HG03196 (cell line): ENCODE results near the gene SLC12A9.

Experiments used
- ATAC-seq: cut with Tn5 transposase; IDR thresholded peaks from one replicate; pipeline ENCODE4 v1.9.1; 2021; ENCODE audit not compliant: unreplicated experiment

The SLC12A9 gene

DNA sequence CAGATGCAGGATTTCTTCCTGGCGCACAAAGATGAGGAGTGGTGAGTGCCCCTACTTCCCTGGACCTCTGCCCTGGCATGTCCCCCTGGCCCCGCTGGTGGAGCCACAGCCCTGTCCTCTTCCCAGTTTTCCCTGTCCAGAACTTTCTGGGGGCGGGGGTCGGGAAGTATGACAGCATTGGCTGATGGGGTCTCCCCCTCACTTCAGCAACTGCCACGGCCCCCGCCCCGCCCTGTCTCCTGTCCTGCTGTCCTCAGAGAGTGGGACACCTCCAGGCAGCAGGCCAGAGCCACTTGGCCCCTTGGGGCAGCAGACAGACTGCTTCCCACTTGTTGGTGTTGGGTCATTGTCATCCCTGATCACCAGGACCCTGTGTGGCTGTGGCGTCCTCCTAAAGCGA lies 29.7 kb downstream of the SLC12A9 start:
- ATAC-seq: no peak

DNA sequence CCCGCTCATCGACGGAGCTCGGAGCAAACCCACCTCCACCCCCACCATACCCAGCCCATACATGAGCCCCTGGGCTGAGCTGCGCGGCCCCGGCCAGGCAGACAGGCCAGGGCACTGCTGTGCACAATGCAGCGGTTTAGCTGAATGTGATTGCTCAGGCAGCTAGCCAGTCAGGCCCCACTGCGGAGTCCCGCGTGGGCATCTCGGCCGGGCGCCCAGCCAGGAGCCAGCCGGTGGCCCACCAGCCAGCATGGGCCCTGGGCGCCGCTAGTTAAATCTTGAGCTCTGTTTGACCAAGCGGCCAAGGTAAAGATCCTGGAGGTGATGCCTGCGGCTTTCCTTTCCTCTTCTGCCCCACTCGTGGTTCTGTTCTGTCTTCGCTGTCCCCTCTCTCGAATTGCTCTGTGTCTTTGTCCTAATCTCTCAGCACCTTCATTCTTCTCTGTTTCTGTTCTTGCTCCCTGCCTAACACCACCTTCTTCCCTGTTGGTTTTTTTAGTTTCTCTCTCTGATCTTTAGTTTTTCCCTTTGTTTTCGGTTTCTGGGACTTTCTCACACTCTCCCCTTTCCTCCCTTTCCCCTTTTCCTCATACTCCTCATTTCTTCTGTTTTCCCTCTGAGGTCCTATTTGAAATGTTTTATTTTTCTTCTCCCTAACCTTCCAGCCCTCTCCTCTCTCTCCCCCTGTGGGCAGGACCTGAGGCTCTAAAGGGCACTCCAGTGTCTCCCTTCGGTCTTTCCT lies 30.4 kb downstream of the SLC12A9 start:
- no peak for ATAC-seq

DNA sequence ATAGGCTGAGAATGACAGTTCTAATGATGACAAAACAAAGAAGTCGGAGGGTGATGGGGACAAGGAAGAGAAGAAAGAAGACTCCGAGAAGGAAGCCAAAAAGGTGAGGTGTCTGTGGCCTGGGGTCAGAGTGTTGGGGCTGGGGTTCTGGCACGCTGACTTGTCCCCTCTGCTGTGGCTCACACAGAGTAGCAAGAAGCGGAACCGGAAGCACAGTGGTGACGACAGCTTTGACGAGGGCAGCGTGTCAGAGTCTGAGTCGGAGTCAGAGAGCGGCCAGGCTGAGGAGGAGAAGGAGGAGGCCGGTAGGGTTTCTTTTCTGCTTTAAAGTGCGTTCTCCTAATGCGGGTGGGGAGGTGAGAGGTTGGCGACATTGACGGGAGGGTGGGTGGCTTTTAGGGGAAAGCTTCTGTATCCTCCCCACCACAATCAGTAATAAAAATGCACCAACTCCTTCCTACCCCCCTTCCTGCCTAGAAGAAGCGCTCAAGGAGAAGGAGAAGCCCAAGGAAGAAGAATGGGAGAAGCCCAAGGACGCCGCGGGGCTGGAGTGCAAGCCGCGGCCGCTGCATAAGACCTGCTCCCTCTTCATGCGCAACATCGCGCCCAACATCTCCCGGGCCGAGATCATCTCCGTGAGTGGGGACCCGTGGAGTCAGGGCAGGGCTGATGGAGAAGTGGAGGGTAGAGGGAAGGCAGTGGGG lies 32.4 kb downstream of the SLC12A9 start:
- no peak for ATAC-seq

DNA sequence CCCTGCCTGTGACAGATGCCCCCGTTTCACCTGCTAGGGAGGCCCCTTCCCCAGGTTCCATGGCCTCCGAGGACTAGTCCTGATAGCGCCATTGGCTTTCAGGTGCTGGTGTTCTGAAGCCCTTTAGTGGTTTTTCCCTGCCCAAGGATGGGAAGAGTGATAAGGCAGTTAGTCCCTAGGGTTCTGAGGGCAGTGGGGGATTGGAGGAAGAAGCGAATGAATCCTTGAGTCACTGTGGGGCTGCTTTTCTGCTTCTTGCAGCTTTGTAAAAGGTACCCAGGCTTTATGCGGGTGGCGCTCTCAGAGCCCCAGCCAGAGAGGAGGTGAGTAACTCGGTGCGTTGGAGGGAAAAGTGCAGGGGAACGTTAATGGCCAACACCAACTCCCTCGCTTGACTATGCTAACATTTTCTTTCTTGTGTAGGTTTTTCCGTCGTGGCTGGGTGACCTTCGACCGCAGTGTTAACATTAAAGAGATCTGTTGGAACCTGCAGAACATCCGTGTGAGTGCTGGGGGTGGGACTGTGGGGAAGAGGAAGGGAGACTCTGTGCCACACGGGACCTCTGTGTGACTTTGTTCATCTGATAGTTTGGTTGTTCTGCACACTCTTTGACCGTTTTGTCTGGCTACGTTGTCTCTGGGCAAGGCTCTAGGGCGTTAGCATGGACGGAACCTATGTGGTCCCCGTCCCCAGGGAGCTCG lies 33.1 kb downstream of the SLC12A9 start:
- ATAC-seq: no peak

DNA sequence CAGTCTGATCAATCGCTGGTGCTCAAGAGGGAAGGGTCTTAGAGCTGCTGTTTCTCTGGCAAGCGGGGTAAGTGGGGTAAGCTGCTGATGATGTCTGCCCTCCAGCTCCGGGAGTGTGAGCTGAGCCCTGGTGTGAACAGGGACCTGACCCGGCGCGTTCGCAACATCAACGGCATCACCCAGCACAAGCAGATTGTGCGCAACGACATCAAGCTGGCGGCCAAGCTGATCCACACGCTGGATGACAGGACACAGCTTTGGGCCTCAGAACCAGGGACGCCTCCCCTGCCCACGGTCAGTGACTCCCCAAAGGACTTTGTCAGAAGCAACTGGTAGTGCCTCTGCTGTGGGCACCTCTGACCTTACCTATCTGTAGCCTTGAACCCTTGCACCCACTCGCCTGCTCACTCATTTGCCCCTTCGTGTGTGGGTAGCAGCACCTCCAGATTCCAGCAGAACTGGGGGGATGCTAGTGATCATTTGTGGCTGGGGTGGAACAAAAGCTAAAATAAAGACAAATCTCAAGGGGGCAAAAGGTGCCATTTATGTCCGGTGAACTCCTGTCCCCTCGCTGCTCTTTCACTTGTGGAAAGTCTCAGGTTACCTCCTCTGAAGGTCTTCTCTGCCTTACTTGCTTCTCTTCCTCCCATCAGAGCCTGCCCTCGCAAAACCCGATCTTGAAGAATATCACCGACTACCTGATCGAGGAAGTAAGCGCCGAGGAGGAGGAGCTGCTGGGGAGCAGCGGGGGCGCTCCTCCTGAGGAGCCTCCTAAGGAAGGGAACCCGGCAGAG lies 33.8 kb downstream of the SLC12A9 start:
- ATAC-seq: no peak

DNA sequence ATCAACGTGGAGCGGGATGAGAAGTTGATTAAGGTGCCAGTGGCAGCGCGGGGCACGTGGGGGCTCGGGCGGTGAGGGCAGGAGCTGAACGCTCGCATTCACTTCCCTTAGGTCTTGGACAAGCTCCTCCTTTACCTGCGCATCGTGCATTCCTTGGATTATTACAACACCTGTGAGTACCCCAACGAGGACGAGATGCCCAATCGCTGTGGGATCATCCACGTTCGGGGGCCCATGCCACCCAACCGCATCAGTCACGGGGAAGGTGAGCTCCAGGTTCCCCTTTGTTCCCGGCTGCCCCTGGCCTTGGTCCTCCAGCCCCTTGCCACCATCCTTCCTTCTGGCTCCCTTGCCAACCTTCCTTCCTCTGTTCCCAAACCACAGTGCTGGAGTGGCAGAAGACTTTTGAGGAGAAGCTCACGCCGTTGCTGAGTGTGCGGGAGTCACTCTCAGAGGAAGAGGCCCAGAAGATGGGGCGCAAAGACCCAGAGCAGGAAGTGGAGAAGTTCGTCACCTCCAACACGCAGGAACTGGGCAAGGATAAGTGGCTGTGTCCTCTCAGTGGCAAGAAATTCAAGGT lies 34.5 kb downstream of the SLC12A9 start:
- no peak for ATAC-seq

DNA sequence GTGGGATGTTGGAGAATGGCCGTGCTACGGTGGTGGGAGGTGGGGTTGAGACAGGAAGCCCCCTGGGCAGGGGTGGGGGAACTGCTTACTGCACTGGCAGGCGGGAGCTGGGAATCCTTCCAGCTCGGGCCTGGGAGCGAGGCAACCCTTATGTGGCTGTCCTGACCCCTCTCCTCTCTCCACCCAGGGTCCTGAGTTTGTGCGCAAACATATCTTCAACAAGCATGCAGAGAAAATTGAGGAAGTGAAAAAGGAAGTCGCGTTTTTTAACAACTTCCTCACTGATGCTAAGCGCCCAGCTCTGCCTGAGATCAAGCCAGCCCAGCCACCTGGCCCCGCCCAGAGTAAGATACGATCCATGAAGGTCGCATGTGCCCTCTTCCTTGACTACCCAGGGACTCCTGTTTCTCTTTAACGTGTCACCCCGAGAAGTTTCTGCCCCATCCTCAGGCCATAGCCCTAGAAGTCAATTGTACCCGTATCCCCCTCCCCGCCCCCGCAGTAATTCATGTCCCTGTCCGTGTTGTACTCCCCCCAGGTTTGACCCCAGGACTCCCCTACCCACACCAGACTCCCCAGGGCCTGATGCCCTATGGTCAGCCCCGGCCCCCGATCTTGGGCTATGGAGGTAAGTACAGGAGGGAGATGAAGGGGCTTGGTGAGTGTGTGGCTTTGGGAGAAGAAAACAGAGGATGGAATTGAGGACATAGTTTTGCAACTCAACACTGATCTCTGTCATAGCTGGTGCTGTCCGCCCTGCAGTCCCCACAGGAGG lies 35.2 kb downstream of the SLC12A9 start:
- peak; percentile 32 for ATAC-seq

DNA sequence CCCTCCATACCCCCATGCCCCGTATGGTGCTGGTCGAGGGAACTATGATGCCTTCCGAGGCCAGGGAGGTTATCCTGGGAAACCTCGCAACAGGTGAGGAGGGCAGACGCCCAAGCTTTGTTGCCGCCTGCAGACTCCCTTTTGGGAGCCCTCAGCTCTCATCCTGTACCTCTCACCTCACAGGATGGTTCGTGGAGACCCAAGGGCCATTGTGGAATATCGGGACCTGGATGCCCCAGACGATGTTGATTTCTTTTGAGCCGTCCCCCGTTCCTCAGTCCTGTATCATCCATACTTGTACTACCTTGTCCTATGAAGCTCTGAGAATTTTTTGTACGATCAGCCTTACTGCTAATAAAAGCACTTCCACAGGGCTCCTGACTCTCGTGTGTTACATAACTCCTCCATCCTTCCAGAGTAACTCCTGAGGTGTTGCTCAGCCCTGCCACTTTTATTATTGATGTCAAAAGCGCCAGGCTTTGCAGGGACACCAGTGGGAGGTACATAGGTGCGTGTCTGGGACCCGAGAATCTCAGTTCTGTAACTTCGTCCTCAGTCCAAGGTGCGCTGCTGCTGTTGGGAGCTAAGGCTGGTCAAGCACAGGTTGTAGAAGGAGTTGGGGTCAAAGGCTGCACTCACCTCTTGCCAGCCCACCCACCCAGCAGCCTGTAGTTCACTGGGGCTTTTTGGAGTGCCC lies 35.9 kb downstream of the SLC12A9 start:
- no peak for ATAC-seq

DNA sequence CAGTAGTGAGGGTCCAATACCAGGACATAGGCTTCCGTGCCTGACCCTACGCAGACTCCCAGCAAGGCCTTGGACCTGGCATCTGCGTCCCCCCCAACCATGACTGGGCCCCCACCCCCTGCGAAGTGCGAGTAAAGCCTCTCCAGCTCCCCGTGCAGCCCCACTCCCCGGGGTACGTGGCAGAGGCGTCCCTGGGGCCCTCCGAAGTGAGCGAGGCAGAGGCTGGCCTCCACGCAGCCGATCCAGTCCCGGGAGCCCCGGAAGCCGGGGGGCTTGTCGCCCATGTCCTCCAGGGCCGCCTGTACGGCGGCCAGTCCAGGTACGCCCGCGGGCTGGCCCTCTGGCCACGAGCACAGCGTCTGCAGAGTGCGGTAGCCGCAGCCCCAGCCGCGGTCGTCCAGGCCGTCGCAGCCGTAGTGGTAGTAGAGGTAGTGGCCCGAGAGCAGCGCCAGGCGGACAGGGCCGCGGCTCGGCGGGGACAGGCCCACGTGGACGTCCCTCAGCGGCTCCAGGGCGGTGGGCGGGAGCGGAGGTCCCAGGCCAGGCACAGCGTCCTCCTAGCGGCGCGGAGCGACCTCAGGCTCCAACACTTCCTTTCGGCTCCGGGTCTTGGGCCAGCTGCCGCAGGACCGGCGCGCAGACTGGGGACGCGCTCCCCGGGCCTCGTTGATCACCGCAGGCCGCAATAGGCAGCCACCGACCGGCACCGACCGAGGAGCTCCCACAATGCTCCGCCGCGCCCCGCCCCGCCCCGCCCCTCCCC lies 36.7 kb downstream of the SLC12A9 start, which contains the start of gene UFSP1:
Gene UFSP1 (minus strand): TSS at position 728 of the 763 bp plus-strand sequence. CDS start 444 bp downstream, at position 284.
- peak; percentile 16 for ATAC-seq

DNA sequence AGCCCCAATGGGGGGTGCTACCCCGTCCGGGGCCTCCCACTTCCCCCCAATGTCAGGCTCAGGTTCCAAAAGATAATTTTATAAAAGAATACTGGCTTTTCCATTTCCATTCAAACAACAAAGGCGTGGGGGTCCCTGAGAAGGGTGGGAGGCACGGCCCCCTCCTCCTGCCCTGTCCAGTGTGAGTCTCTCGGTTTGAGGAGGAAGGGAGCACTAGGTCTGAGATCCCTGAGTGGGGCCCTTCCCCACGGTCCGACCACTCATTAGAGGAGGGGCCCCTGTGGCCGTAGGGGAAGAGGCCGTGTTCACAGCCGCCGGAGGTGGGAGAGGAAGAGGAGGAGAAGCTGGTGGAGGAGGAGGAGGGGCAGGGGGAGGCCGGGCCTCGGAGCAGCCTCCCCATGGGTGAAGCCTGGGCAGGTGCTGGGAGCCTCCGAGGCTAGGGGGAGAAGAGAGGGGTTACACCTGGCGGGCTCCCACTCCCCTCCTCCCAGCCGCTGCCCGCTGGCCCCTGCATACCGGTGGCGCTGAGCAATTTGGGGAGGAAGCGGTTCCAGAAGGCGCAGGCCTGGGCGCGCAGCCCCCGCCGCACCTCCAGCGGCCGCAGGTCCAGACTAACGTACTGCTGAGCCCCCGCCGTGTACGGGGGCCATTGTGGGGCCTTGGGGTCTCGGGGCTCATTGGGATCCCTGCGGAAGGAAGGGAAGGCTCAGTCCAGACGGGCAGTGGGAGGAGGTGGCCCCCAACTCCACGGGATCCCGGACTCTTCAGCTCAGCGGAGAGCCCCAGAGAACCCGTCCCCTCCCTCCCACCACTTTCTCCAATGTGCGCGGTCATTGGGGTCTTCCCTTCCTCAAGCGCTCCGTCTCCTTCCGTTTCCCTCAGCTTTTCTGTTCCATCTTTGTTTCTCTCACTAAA lies 38.4 kb downstream of the SLC12A9 start:
- no peak for ATAC-seq

DNA sequence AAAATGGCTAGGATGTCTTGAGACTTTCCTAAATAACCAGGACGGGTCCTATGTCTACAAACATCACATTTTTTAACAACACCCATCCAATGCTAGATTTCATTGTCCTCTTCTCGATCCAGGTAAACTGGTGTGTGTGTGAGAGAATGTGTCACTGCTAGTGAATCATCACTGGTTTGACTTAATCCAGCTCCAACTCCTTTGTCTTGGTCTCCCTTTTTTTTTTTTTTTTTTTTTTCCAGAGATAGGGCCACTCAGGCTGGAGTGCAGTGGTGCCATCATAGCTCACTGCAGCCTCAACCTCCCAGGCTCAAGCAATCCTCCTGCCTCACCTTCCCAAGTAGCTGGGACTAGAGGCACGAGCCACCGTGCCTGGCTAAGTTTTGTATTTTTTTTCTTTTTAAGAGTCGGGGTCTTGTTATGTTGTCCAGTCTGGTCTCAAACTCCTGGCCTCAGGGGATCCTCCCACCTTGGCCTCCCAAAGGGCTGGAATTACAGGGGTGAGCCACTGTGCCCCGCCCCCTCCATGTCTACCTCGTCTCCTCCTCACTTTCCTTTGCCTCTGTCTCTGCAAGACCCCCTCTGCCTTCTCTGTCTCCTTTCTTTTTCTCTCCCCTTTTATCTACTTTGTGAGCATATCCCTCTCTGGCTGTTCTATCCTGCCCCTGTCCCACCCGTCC lies 39.2 kb downstream of the SLC12A9 start:
- ATAC-seq: no peak

DNA sequence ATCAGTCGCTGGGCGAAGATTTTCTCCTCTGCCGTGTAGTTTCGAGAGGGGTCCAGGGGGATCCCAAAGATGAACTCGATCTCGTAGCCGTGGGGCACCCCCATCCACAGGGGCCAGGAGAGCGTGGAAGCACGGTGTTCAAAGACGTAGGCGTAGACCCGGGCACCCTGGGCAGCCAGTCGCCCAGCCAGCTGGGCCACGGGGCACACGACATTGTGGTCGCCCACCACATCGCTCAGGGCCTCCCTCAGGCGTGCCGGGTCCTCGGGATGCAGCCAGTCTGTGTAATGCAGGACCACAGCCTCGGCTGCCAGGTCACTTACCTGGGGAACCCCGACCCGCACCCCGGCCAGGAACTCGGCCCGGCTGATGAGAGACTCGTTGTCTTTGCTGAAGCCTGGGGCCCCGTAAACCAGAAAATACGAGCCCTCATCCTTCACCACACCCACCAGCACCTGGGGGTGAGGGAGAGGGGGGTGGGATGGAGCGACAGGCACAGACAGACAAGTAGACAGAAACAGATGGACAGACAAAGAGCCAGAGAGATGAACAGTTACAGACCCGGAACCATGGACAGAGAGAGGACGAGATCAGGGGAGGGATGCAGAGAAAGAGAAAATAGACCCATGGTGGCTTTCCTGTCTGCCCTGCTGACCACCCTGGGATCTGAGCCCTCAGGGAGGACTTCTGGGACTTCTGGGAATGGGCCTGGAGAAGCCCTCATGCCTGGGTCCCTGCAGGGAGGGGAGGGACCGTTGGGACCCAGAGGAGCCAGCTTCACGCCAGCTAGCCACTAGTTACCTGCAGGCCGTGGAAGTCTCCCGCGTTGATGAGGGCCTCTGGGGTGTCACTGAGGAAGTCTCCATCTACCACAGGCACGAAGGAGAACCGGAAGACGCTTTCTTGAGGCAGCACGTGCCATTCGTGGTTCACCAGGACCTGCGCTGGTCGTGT lies 40.1 kb downstream of the SLC12A9 start:
- no peak for ATAC-seq

DNA sequence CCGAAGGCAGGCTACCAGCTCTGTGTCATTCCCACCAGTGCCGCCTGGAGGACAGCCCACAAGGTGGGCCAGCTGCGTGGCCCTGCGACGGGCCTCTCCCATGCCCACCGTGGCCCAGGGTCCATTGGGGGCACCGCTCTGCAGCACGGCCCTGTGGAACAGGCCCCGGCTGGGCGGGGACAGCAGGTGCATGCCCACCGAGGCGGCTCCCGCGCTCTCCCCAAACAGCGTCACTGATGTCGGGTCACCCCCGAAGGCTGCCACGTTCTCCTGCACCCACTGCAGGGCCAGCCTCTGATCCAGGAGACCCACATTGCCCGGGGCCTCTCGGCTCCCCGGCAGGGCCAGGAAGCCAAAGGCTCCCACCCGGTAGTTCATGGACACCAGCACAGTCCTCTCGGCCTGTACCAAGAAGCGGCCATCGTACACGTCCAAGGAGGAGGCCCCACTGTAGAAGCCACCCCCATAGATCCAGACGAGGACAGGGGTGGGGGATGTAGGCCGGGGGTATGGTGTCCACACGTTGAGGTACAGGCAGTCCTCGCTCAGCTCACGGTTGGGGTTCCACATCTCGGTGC lies 40.9 kb downstream of the SLC12A9 start:
- ATAC-seq: no peak

DNA sequence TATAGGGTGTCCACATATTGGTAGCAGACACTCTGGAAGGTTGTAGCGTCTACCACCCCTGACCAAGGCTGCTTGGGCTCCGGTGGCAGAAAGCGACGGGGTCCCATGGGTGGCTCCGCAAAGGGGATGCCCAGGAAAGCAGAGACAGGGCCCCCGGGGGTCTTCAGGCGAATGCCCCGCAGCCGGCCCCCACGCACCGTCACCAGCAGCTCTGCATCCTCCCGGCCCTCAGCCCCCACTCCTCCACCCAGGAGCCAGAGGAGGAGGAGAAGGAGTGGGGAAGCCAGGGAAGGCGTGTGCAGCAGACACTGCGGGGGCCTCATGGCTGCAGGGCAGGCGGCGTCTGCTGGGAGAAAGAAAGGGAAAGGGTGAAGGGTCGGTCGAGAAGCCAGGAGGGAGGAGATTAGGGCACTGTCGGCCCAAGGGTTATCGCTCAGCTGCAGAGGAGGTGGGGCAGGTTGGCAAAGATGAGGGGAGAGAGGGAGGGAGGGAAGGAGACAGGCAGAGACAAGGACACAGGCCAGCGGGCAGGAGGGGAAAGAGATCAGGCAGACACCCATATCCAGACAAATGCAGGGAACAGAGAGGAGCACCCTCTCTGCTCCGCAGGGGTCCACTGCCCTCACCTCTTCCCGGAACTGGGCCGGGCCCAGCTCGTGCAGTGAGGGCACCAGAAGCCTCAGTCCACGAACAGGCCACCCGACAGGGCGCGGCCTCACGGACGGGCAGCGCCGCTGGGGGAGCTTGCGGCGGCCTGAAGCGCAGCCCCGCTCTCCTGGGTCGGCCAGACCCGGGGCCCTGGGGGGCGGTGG lies 41.6 kb downstream of the SLC12A9 start:
- ATAC-seq: no peak
